Measurements from ENCODE around the gene TRIP6.

The TRIP6 gene

GRCh38 chr7:100827330-100828226 lies 39.6 kb upstream of the TRIP6 start, which contains the start of gene EPHB4:
Gene EPHB4, minus strand, starts transcription at chr7:100827523. Its CDS starts 493 bp downstream, at chr7:100827030.
- DNase-seq (ENCODE audit: low read depth): no peak
- H3K4me3 ChIP-seq (ENCODE audit: control insufficient read depth, low read depth, low read length): peak within 1 kb of the TSS; percentile 93
- peak; percentile 54 for TF ChIP-seq CTCF (IDR thresholded peaks at IDR 0.05; ENCODE audit: control insufficient read depth, insufficient read depth, low read depth, low read length, missing control alignments)

- no peak overlapping the region for H3K4me3 ChIP-seq (ENCODE audit: control insufficient read depth, low read depth, low read length)
- no peak for DNase-seq (ENCODE audit: low read depth)
- TF ChIP-seq CTCF (IDR thresholded peaks at IDR 0.05; ENCODE audit: control insufficient read depth, insufficient read depth, low read depth, low read length, missing control alignments): no peak
Observed at GRCh38 chr7:100829150-100829716, 38.0 kb upstream of the TRIP6 start.

GRCh38 chr7:100830396-100830795 lies 36.8 kb upstream of the TRIP6 start:
- TF ChIP-seq CTCF (IDR thresholded peaks at IDR 0.05; ENCODE audit: control insufficient read depth, insufficient read depth, low read depth, low read length, missing control alignments): no peak
- H3K4me3 ChIP-seq (ENCODE audit: control insufficient read depth, low read depth, low read length): no peak overlapping the region
- DNase-seq (ENCODE audit: low read depth): no peak

- no peak for TF ChIP-seq CTCF (IDR thresholded peaks at IDR 0.05; ENCODE audit: control insufficient read depth, insufficient read depth, low read depth, low read length, missing control alignments)
- H3K4me3 ChIP-seq (ENCODE audit: control insufficient read depth, low read depth, low read length): no peak overlapping the region
Observed at GRCh38 chr7:100832281-100832633, 34.9 kb upstream of the TRIP6 start.

GRCh38 chr7:100835903-100836811 lies 31.0 kb upstream of the TRIP6 start:
- DNase-seq (ENCODE audit: low read depth): no peak
- no peak overlapping the region for H3K4me3 ChIP-seq (ENCODE audit: control insufficient read depth, low read depth, low read length)
- no peak for TF ChIP-seq CTCF (IDR thresholded peaks at IDR 0.05; ENCODE audit: control insufficient read depth, insufficient read depth, low read depth, low read length, missing control alignments)

More at GRCh38 chr7:100832281-100832633, 34.9 kb upstream of the TRIP6 start:
- DNase-seq (ENCODE audit: low read depth): no peak

GRCh38 chr7:100836812-100837098 lies 30.4 kb upstream of the TRIP6 start:
- DNase-seq (ENCODE audit: low read depth): no peak
- no peak overlapping the region for H3K4me3 ChIP-seq (ENCODE audit: control insufficient read depth, low read depth, low read length)
- TF ChIP-seq CTCF (IDR thresholded peaks at IDR 0.05; ENCODE audit: control insufficient read depth, insufficient read depth, low read depth, low read length, missing control alignments): no peak

Data from AG09309 (cell line).